CD4-positive, alpha-beta T cell treated with Interleukin-4 for 1 hour (primary cell): ENCODE results near the gene RASGRF1.

Experiments used
- DNase-seq, 2 donors: peaks; one replicate each; pipeline ENCODE4 v3.0.0-alpha.2; 2020 to 2022

Gene RASGRF1

GRCh38 chr15:78981532-78982313 is 108.9 kb downstream of the RASGRF1 start:
- DNase-seq = no peak

GRCh38 chr15:78979456-78980320 is 110.9 kb downstream of the RASGRF1 start:
- DNase-seq = peak in 1 of 2 donors; percentile 40

- no peak for DNase-seq
Measured at GRCh38 chr15:78978601-78979179, 111.9 kb downstream of the RASGRF1 start.

- no peak for DNase-seq
Measured at GRCh38 chr15:78977591-78978347, 112.8 kb downstream of the RASGRF1 start.

GRCh38 chr15:78977091-78977571 is 113.4 kb downstream of the RASGRF1 start:
- DNase-seq = peak in 1 of 2 donors; percentile 42

GRCh38 chr15:78976691-78977090 is 113.9 kb downstream of the RASGRF1 start:
- DNase-seq = no peak

GRCh38 chr15:78974272-78974918 is 116.2 kb downstream of the RASGRF1 start:
- DNase-seq = no peak

- no peak for DNase-seq
Measured at GRCh38 chr15:78969687-78970349, 120.8 kb downstream of the RASGRF1 start.

GRCh38 chr15:78968539-78969271 is 121.9 kb downstream of the RASGRF1 start:
- no peak for DNase-seq

- DNase-seq = no peak
Measured at GRCh38 chr15:78968114-78968513, 122.5 kb downstream of the RASGRF1 start.

- DNase-seq = no peak
Measured at GRCh38 chr15:78960308-78960707, 130.3 kb downstream of the RASGRF1 start.

GRCh38 chr15:78959360-78959759 is 131.2 kb downstream of the RASGRF1 start:
- DNase-seq = no peak

GRCh38 chr15:78957416-78958093 is 133.0 kb downstream of the RASGRF1 start:
- DNase-seq = no peak

GRCh38 chr15:78956937-78957336 is 133.6 kb downstream of the RASGRF1 start:
- no peak for DNase-seq

GRCh38 chr15:78955355-78955754 is 135.2 kb downstream of the RASGRF1 start:
- no peak for DNase-seq

GRCh38 chr15:78951841-78952238 is 138.7 kb downstream of the RASGRF1 start:
- no peak for DNase-seq

- DNase-seq = no peak
Measured at GRCh38 chr15:78950902-78951840, 139.4 kb downstream of the RASGRF1 start.

- DNase-seq = no peak
Measured at GRCh38 chr15:78950343-78950742, 140.2 kb downstream of the RASGRF1 start.

GRCh38 chr15:78949461-78949860 is 141.1 kb downstream of the RASGRF1 start:
- DNase-seq = no peak
